Body of pancreas (tissue), 4 donors: Measurements from ENCODE around the gene HOXC5. TPM values are rescaled to one million over a fixed set of nuclear protein-coding genes. Genes with fewer than 3 reads are reported as not detected.

Experiments used
- ATAC-seq: fragments of 150-250 bp; one replicate; pipeline ENCODE4 v1.9.1; 2016
- DNase-seq, 4 donors: peaks; one replicate each; pipeline ENCODE4 v3.0.0-alpha.2; 2019
- H3K27ac ChIP-seq, 4 donors: fragments of 200-600 bp; sonication (generic); 1 replicate in 3 of 4; 2 replicates in 1 of 4; pipeline versions ENCODE4 v1.5.1 to v1.6.1; 2016 to 2019; ENCODE audit warnings: mild to moderate bottlenecking in 1 of 4, mixed read lengths in 1 of 4, moderate library complexity in 1 of 4
- H3K27me3 ChIP-seq, 2 donors: fragments of 200-600 bp; sonication (generic); one replicate each; pipeline ENCODE4 v1.6.0; 2016; ENCODE audit warnings: mild to moderate bottlenecking in 1 of 2
- H3K36me3 ChIP-seq, 2 donors: fragments of 200-600 bp; sonication (generic); replicated peaks in 1 of 2; 2 replicates each; pipeline ENCODE4 v1.5.1; 2016; ENCODE audit warnings: low read depth in 2 of 2; ENCODE audit not compliant: insufficient read depth in 1 of 2
- H3K4me1 ChIP-seq: fragments of 200-600 bp; sonication (generic); one replicate; pipeline ENCODE4 v1.6.0; 2016
- H3K4me3 ChIP-seq, 2 donors: fragments of 200-600 bp; sonication (generic); 1 replicate in 1 of 2; 2 replicates in 1 of 2; pipeline ENCODE4 v1.5.1; 2016 to 2019
- H3K9me3 ChIP-seq, 3 donors: fragments of 200-600 bp; sonication (generic); 1 replicate in 2 of 3; 2 replicates in 1 of 3; pipeline ENCODE4 v1.5.1; 2016
- POLR2A ChIP-seq, 3 donors: fragments of 450-650 bp; IDR thresholded peaks; one replicate each; pipeline ENCODE4 v1.6.1; 2016; ENCODE audit warnings: antibody characterized with exemption in 3 of 3, mild to moderate bottlenecking in 2 of 3
- WGBS, 2 donors: methylation state at CpG; one replicate each; pipeline ENCODE4 v1.1.5; 2017; 5-methylcytosine and 5-hydroxymethylcytosine counted together
- intact Hi-C: fragments of 100-400 bp; cut with DNase I; formaldehyde crosslinking; loops from one replicate; pipeline ENCODE4 v1.15.1; 2023
- total RNA-seq, 2 donors: library from RNA; depleted of rRNA; stranded (reverse); fragments of >200 nt; gene quantifications; one replicate each; pipeline ENCODE4 v1.1.0, GENCODE V29; 2016
- TF ChIP-seq, protein P1 (sequence below), 7 experiments: fragments of 450-650 bp in 4 of 7; fragments of 200-600 bp in 3 of 7; sonication (generic) in 3 of 7; IDR thresholded peaks; one replicate each; pipeline ENCODE4 v1.5.1; 2016 to 2019; ENCODE audit warnings: antibody characterized with exemption in 7 of 7

The HOXC5 gene
- total RNA-seq, 2 donors from 2014 or later, result not detected

DNA sequence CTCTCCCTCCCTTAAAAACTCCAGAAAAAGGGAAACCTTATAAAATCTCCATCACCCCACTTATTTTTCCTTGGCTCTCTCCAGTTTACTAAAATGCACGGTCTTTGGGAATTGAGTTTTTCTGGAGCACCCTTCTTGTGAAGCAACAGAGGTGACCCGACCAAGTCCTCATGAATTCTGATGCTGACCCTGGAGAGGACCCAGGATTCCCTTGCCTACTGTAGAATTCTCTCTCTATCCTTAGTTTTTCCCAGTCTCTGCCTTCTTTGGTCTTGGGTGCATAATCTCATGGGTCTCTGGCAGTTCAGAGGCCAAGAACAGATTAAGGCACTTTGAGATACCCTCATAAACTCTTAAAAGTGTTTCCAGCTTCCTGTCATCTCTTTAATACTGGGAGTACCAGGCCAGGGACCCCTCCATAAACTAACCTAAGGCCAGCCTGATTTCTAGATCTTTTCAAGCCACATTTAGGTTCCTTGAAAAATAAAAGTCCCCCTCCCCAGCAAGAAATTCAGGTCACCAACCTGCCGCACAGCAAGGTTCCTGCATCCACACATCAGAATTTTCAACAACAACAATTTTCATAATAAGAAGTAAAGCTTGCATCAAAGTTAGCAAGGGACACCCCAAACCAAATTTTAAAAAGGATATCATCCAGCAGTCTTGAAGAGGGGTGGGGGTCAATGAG is 15.7 kb downstream of the HOXC5 start:
- no peak for ATAC-seq
- Histone ChIP-seq H3K36me3 (no peaks in the 10 kb centered on the region), H3K9me3 (no peaks in the 10 kb centered on the region), H3K4me3 (no peak overlapping the region), H3K4me1 (peaks cover 17% of the 10 kb centered on the region), H3K27me3 (peaks cover 3 to 37% of the 10 kb centered on the region in 2 donors), H3K27ac (no peak overlapping the region)
- no peak for TF ChIP-seq POLR2A (IDR thresholded peaks at IDR 0.05)
- TF ChIP-seq, protein P1, sequence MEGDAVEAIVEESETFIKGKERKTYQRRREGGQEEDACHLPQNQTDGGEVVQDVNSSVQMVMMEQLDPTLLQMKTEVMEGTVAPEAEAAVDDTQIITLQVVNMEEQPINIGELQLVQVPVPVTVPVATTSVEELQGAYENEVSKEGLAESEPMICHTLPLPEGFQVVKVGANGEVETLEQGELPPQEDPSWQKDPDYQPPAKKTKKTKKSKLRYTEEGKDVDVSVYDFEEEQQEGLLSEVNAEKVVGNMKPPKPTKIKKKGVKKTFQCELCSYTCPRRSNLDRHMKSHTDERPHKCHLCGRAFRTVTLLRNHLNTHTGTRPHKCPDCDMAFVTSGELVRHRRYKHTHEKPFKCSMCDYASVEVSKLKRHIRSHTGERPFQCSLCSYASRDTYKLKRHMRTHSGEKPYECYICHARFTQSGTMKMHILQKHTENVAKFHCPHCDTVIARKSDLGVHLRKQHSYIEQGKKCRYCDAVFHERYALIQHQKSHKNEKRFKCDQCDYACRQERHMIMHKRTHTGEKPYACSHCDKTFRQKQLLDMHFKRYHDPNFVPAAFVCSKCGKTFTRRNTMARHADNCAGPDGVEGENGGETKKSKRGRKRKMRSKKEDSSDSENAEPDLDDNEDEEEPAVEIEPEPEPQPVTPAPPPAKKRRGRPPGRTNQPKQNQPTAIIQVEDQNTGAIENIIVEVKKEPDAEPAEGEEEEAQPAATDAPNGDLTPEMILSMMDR (IDR thresholded peaks at IDR 0.05), result no peak
- no peak for DNase-seq
- intact Hi-C loops, result no loop called here
- WGBS, 2 donors, result 41 to 59% methylated on average over 3 of the region's 3 CpGs

DNA sequence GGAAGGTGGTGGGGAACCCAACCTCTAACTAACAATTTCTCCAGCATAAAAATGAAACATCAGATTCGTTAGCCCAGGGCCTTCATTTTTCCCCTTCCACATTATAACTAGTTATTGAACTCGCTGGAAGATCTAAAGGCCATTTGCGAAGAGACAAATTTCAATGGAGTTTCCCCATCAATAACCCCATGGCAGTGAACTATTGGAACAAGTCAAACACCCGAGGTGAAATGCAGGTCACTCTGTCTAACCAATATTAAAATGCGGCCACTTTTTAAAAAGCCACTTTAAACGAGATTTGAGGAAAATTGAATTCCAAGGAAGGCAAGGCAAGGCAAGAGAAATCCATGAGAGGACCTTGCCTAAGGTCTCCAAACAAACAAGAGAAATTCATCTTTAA is 16.3 kb downstream of the HOXC5 start:
- TF ChIP-seq, protein P1 (IDR thresholded peaks at IDR 0.05), result no peak
- no peak for TF ChIP-seq POLR2A (IDR thresholded peaks at IDR 0.05)
- H3K27me3 ChIP-seq, result peaks cover 3 to 43% of the 10 kb centered on the region in 2 donors
- peaks cover 23% of the 10 kb centered on the region for H3K4me1 ChIP-seq
- H3K4me3 ChIP-seq, result no peak overlapping the region
- H3K9me3 ChIP-seq, result no peaks in the 10 kb centered on the region
- 52 to 60% methylated on average over 6 of the region's 6 CpGs for WGBS, 2 donors
- no peaks in the 10 kb centered on the region for H3K36me3 ChIP-seq
- no peak overlapping the region for H3K27ac ChIP-seq
- intact Hi-C loops, result no loop called here
- DNase-seq (no peak), ATAC-seq (no peak)

DNA sequence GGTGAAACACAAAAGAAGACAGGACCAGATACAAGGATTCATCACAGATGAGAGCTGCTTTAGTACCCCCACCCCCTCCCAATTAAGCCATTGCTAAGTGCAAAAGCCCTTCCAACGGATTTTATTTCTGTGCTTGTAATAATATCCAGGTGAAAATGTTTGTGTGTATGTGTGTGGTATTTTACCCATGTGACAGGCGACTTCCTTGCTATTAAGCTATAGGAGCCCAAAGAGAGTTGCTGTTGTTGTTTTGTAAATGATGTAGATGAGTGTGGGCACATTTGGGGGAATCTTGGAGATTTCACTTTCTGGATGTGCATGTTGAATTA is 17.6 kb downstream of the HOXC5 start:
- 35 to 43% methylated on average over 2 of the region's 2 CpGs for WGBS, 2 donors
- TF ChIP-seq, protein P1 (IDR thresholded peaks at IDR 0.05), result no peak
- TF ChIP-seq POLR2A (IDR thresholded peaks at IDR 0.05), result no peak
- intact Hi-C loops, result no loop called here
- H3K4me1 ChIP-seq, result peaks cover 23% of the 10 kb centered on the region
- no peak overlapping the region for H3K27ac ChIP-seq
- no peaks in the 10 kb centered on the region for H3K36me3 ChIP-seq
- H3K9me3 ChIP-seq, result no peaks in the 10 kb centered on the region
- ATAC-seq (no peak), DNase-seq (no peak)
- H3K4me3 ChIP-seq, result no peak overlapping the region
- H3K27me3 ChIP-seq, result peaks cover 0 to 43% of the 10 kb centered on the region in 2 donors

DNA sequence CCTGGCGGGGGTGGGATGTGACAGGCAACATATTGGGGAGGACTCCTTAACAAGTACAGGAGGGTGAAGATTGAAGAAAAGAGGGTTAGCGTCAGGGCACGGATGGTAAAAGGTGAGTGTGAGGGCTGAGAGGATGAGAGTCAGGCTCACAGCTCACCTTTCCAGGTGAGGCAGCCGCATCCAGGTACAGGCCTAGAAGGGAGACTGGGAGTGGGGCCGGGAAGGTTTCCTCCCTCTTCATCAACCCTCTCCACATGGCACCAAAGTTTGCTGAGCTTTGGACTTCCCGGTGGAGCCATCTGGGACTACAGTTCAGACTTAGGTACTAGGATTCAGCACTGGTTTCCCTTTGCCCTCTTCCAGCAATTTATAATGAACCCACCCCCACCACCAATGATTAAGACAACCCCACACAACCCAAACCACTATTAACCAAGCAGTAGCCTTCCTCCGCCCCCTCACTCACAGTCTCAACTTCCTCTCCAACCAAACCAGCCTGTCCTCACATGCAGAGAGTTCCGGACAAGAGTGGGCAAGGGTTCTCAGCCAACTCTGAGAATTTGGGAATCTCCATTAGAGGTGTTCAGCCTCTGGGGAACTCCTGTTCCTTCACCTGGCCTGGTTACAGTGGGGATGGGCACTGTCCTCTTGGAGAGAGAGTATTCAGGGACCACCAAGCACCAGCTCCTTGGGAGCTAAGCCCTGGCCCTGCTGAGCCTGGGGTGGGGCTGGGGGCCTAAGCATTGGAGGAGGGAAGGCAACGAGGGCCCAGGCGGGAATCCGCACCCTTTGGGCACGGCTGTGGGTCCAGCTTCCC is 18.4 kb downstream of the HOXC5 start:
- WGBS, 2 donors, result 33 to 39% methylated on average over 12 of the region's 12 CpGs
- no peak for DNase-seq
- TF ChIP-seq, protein P1 (IDR thresholded peaks at IDR 0.05), result no peak
- no peak for TF ChIP-seq POLR2A (IDR thresholded peaks at IDR 0.05)
- Histone ChIP-seq H3K27ac (no peak overlapping the region), H3K27me3 (peaks cover 0 to 36% of the 10 kb centered on the region in 2 donors), H3K9me3 (no peaks in the 10 kb centered on the region), H3K36me3 (no peaks in the 10 kb centered on the region), H3K4me3 (no peak overlapping the region), H3K4me1 (peaks cover 23% of the 10 kb centered on the region)
- intact Hi-C loops, result no loop called here
- no peak for ATAC-seq
